H1 (cell line): Measurements from ENCODE around the gene WFDC10B. TPM values are rescaled to one million over a fixed set of nuclear protein-coding genes. Genes with fewer than 3 reads are reported as not detected.

Experiments
- CEBPB ChIP-seq: IDR thresholded peaks from 2 replicates; pipeline ENCODE4 v1.6.1; 2012; ENCODE audit warnings: low read depth, low read length
- CHD2 ChIP-seq: IDR thresholded peaks from 2 replicates; pipeline ENCODE4 v1.6.1; 2012; ENCODE audit warnings: low read length, improper control_type of control experiment
- JUN ChIP-seq: IDR thresholded peaks from 2 replicates; pipeline ENCODE4 v1.6.1; 2011; ENCODE audit warnings: low read depth, mild to moderate bottlenecking, improper control_type of control experiment, low read length
- MAFK ChIP-seq: IDR thresholded peaks from 2 replicates; pipeline ENCODE4 v1.6.1; 2012; ENCODE audit warnings: low read depth, mild to moderate bottlenecking, improper control_type of control experiment, low read length
- ZNF274 ChIP-seq: IDR thresholded peaks from 2 replicates; pipeline ENCODE4 v1.7.0; 2012; ENCODE audit warnings: low read length, borderline replicate concordance; ENCODE audit errors: extremely low read depth
- polyA plus RNA-seq, 7 experiments: library from polyadenylated mRNA; depleted of rRNA in 3 of 7; stranded (reverse) in 5 of 7; unstranded in 2 of 7; fragments of >200 nt in 5 of 7; fragments of 200-250 nt in 2 of 7; gene quantifications; 1 replicate in 5 of 7; 2 replicates in 1 of 7; 4 replicates in 1 of 7; pipeline versions ENCODE4 v1.2.1 to v1.2.3, GENCODE V29; 2011 to 2013; ENCODE audit warnings: missing spikeins in 2 of 7, mixed read lengths in 2 of 7
- total RNA-seq: library from RNA; stranded (reverse); fragmentation: NEBNext Ultra II Directional; extraction: Animal tissue kit (Norgen Biotek cat#: 25700); gene quantifications from 2 replicates; pipeline ENCODE4 v1.2.1, GENCODE V29; 2021
- TF ChIP-seq, protein P1 (sequence below): fragments of 300-600 bp; sonication (generic); IDR thresholded peaks from 2 replicates; pipeline ENCODE4 v1.7.1; 2012; ENCODE audit warnings: low read length, moderate library complexity, mild to moderate bottlenecking, inconsistent platforms; ENCODE audit not compliant: insufficient replicate concordance

The WFDC10B gene
- total and polyA plus RNA-seq, 2 of the 8 experiments (the other 6 are each of a cell fraction or from before 2014, with no cell fraction given) = 0.21 to 0.54 TPM

DNA sequence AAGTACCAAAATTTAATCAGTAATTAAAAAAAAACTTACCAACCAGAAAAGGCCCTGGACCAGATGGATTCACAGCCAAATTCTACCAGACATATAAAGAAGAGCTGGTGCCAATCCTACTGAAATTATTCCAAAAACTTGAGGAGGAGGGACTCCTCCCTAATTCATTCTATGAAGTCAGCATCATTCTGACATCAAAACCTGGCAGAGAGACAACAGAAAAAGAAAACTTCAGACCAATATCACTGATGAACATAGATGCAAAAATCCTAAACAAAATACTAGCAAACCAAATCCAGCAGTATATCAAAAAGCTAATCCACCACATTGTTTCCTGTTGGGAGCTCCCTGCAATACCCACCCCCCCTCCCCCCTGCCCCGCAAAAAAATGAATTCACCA lies 34.7 kb downstream of the WFDC10B start, which contains the start of gene WFDC11 (continued):
- TF ChIP-seq, protein P1, sequence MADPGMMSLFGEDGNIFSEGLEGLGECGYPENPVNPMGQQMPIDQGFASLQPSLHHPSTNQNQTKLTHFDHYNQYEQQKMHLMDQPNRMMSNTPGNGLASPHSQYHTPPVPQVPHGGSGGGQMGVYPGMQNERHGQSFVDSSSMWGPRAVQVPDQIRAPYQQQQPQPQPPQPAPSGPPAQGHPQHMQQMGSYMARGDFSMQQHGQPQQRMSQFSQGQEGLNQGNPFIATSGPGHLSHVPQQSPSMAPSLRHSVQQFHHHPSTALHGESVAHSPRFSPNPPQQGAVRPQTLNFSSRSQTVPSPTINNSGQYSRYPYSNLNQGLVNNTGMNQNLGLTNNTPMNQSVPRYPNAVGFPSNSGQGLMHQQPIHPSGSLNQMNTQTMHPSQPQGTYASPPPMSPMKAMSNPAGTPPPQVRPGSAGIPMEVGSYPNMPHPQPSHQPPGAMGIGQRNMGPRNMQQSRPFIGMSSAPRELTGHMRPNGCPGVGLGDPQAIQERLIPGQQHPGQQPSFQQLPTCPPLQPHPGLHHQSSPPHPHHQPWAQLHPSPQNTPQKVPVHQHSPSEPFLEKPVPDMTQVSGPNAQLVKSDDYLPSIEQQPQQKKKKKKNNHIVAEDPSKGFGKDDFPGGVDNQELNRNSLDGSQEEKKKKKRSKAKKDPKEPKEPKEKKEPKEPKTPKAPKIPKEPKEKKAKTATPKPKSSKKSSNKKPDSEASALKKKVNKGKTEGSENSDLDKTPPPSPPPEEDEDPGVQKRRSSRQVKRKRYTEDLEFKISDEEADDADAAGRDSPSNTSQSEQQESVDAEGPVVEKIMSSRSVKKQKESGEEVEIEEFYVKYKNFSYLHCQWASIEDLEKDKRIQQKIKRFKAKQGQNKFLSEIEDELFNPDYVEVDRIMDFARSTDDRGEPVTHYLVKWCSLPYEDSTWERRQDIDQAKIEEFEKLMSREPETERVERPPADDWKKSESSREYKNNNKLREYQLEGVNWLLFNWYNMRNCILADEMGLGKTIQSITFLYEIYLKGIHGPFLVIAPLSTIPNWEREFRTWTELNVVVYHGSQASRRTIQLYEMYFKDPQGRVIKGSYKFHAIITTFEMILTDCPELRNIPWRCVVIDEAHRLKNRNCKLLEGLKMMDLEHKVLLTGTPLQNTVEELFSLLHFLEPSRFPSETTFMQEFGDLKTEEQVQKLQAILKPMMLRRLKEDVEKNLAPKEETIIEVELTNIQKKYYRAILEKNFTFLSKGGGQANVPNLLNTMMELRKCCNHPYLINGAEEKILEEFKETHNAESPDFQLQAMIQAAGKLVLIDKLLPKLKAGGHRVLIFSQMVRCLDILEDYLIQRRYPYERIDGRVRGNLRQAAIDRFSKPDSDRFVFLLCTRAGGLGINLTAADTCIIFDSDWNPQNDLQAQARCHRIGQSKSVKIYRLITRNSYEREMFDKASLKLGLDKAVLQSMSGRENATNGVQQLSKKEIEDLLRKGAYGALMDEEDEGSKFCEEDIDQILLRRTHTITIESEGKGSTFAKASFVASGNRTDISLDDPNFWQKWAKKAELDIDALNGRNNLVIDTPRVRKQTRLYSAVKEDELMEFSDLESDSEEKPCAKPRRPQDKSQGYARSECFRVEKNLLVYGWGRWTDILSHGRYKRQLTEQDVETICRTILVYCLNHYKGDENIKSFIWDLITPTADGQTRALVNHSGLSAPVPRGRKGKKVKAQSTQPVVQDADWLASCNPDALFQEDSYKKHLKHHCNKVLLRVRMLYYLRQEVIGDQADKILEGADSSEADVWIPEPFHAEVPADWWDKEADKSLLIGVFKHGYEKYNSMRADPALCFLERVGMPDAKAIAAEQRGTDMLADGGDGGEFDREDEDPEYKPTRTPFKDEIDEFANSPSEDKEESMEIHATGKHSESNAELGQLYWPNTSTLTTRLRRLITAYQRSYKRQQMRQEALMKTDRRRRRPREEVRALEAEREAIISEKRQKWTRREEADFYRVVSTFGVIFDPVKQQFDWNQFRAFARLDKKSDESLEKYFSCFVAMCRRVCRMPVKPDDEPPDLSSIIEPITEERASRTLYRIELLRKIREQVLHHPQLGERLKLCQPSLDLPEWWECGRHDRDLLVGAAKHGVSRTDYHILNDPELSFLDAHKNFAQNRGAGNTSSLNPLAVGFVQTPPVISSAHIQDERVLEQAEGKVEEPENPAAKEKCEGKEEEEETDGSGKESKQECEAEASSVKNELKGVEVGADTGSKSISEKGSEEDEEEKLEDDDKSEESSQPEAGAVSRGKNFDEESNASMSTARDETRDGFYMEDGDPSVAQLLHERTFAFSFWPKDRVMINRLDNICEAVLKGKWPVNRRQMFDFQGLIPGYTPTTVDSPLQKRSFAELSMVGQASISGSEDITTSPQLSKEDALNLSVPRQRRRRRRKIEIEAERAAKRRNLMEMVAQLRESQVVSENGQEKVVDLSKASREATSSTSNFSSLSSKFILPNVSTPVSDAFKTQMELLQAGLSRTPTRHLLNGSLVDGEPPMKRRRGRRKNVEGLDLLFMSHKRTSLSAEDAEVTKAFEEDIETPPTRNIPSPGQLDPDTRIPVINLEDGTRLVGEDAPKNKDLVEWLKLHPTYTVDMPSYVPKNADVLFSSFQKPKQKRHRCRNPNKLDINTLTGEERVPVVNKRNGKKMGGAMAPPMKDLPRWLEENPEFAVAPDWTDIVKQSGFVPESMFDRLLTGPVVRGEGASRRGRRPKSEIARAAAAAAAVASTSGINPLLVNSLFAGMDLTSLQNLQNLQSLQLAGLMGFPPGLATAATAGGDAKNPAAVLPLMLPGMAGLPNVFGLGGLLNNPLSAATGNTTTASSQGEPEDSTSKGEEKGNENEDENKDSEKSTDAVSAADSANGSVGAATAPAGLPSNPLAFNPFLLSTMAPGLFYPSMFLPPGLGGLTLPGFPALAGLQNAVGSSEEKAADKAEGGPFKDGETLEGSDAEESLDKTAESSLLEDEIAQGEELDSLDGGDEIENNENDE = no peak
- no peak for TF ChIP-seq JUN
- no peak for TF ChIP-seq MAFK
- no peak for TF ChIP-seq ZNF274
- TF ChIP-seq CEBPB = no peak
- no peak for TF ChIP-seq CHD2
